BE2C (cell line): ENCODE data around the gene ADAMTSL2.

Experiments
- DNase-seq: peaks from one replicate; pipeline ENCODE4 v3.0.0-alpha.2; 2020
- H3K27me3 ChIP-seq: fragments of 250-450 bp; sonication (Bioruptor Pico); 2 replicates; pipeline ENCODE4 v1.5.1; 2020; ENCODE audit warnings: mild to moderate bottlenecking
- H3K36me3 ChIP-seq: fragments of 250-450 bp; sonication (Bioruptor Pico); 2 replicates; pipeline ENCODE4 v1.5.1; 2020; ENCODE audit warnings: mild to moderate bottlenecking
- H3K4me1 ChIP-seq: fragments of 250-450 bp; sonication (Bioruptor Pico); 2 replicates; pipeline ENCODE4 v1.5.1; 2020
- H3K4me3 ChIP-seq: 2 replicates; pipeline ENCODE4 v1.5.1; 2011; ENCODE audit warnings: low read depth, low read length
- H3K9me3 ChIP-seq: fragments of 250-450 bp; sonication (Bioruptor Pico); 2 replicates; pipeline ENCODE4 v1.5.1; 2020
- CTCF ChIP-seq: IDR thresholded peaks from 2 replicates; pipeline ENCODE4 v1.5.1; 2012; ENCODE audit warnings: mild to moderate bottlenecking, low read depth, low read length

The ADAMTSL2 gene

GRCh38 chr9:133512253-133513213, 22.0 kb upstream of the ADAMTSL2 start:
- no peak for DNase-seq
- Histone ChIP-seq H3K27me3 (no peaks in the 10 kb centered on the region), H3K9me3 (no peaks in the 10 kb centered on the region), H3K4me1 (peaks cover 32% of the 10 kb centered on the region), H3K36me3 (no peaks in the 10 kb centered on the region), H3K4me3 (no peak overlapping the region)
- TF ChIP-seq CTCF, result 0 out of 2 replicates have a peak, but pooled peaks have one; percentile 6

GRCh38 chr9:133513214-133514100, 21.0 kb upstream of the ADAMTSL2 start:
- no peak for TF ChIP-seq CTCF
- DNase-seq, result peak; percentile 87

GRCh38 chr9:133514460-133515239, 19.9 kb upstream of the ADAMTSL2 start:
- TF ChIP-seq CTCF, result no peak
- peak overlapping the region; percentile 9 for H3K4me3 ChIP-seq
- H3K36me3 ChIP-seq, result no peaks in the 10 kb centered on the region
- H3K9me3 ChIP-seq, result no peaks in the 10 kb centered on the region
- no peaks in the 10 kb centered on the region for H3K27me3 ChIP-seq
- H3K4me1 ChIP-seq, result peaks cover 28% of the 10 kb centered on the region
- DNase-seq, result peak; percentile 83

More at GRCh38 chr9:133513214-133514100, 21.0 kb upstream of the ADAMTSL2 start:
- H3K27me3 ChIP-seq, result no peaks in the 10 kb centered on the region
- H3K36me3 ChIP-seq, result no peaks in the 10 kb centered on the region
- H3K9me3 ChIP-seq, result no peaks in the 10 kb centered on the region
- H3K4me3 ChIP-seq, result peak overlapping the region; percentile 23
- H3K4me1 ChIP-seq, result peaks cover 36% of the 10 kb centered on the region

- DNase-seq, result no peak
Observed at GRCh38 chr9:133515240-133515610, 19.3 kb upstream of the ADAMTSL2 start.

More at GRCh38 chr9:133515240-133515610, 19.3 kb upstream of the ADAMTSL2 start:
- H3K4me1 ChIP-seq, result peaks cover 24% of the 10 kb centered on the region
- no peaks in the 10 kb centered on the region for H3K36me3 ChIP-seq
- H3K9me3 ChIP-seq, result no peaks in the 10 kb centered on the region
- H3K4me3 ChIP-seq, result no peak overlapping the region
- no peak for TF ChIP-seq CTCF
- no peaks in the 10 kb centered on the region for H3K27me3 ChIP-seq
